ENCODE results near the gene CTTN. TPM values are rescaled to one million over a fixed set of nuclear protein-coding genes. Genes with fewer than 3 reads are reported as not detected.
"Not testable (repeated sequence)": the region's sequence is repeated elsewhere in the genome, so short reads cannot be mapped to it uniquely, and the experiment has no call there.

The CTTN gene
- total RNA-seq, 1 experiment from 2014 or later: 179 TPM

GRCh38 chr11:70381350-70381749, 17.0 kb upstream of the CTTN start:
- no peak for DNase-seq (ENCODE audit: low read depth)

DNA sequence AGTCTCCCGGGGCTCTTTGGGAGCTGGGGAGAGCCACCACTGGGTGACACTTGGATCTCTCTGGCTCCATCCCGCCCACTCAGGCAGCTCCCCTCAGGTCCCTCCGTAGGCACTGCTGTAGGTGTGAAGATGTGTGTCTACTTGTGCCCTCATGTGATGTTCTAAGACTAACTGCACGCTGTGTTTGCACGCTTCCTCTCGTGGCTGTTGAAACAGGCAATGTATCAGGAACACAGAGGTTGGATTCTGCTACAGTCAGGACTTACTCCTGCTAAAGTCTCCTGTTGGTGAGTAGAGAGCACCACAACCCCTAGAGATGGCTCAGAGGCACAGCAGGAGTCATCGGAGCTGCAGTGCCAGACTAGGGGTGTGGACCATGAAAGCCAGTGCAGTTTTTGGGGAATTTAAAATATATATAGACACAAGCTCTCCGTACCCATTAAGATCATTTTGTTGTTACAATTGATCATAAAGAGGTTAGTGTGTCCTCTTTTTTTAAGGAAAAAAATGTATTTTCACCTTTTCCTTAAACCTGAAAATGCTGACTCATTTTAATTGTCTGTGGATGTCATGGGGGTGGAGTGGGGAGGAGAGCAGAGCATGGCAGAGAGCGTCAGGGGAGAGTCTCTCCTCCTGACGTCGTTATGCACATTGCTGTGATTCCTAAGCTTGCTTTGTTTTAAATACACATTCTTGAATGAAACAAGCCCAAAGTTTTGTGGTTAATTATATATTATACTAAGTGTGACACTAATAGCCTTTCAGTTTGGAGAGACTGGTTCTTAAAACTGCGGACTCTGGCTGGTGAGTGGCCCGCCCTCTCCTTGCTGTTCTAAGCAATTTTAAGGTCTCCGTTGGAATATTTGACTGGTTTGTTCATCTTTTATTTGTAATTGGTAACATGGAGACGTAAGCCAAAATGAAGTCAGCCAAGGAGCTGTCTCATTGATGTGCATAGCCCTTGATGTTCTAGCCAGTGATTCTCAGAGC, 16.2 kb upstream of the CTTN start:
- DNase-seq (ENCODE audit: low read depth): no peak

DNA sequence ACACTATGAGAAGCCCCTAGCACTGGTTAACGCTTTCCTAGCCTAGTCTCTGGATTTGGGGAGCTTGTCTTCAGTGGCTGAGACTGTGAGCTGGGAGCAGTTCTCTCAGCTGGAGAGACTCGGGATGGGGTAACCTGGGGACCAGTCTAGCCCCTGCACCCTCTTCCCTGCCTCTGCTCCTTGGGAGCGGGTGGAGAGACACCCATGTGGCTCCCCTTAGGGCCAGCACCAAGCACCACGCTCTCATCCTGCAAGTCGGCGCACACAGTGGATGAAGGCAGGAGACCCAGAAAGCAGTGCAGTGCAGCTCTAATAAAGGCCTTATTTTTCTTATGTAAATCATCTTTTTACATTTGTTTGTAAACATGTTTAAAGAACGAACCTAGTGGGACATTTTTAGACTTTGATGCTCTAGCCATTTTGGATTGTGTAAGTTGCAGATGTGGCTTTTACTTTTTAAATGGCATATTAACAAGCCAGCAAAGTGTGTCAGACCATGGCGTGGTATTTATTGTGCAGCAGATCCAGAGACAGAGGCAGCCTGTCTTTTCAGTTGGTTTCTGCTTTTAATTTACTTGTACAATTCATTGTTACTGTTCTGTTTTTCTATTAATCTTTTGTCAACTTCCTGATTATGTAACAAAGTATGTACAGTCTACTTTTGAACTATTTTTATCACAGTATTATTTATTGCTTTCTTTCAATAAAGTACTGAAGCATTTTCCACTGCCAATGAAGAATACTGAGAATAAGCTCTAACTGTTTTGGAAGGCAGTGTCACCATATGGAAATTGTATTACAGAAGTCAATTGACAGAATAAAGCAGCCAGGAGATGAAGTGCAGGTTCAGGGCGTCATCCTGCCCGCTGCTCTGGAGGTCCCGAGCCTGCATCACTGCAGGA, 14.4 kb upstream of the CTTN start:
- DNase-seq (ENCODE audit: low read depth): no peak

- DNase-seq (ENCODE audit: low read depth): no peak
Observed at GRCh38 chr11:70384566-70385152, 13.7 kb upstream of the CTTN start.

GRCh38 chr11:70387564-70387963, 10.8 kb upstream of the CTTN start:
- DNase-seq (ENCODE audit: low read depth): no peak

GRCh38 chr11:70389201-70389600, 9.1 kb upstream of the CTTN start:
- no peak for DNase-seq (ENCODE audit: low read depth)

GRCh38 chr11:70390882-70391281, 7.4 kb upstream of the CTTN start:
- not testable (repeated sequence) for DNase-seq (ENCODE audit: low read depth)

- DNase-seq (ENCODE audit: low read depth): no peak
Observed at GRCh38 chr11:70394211-70394950, 3.9 kb upstream of the CTTN start.

DNA sequence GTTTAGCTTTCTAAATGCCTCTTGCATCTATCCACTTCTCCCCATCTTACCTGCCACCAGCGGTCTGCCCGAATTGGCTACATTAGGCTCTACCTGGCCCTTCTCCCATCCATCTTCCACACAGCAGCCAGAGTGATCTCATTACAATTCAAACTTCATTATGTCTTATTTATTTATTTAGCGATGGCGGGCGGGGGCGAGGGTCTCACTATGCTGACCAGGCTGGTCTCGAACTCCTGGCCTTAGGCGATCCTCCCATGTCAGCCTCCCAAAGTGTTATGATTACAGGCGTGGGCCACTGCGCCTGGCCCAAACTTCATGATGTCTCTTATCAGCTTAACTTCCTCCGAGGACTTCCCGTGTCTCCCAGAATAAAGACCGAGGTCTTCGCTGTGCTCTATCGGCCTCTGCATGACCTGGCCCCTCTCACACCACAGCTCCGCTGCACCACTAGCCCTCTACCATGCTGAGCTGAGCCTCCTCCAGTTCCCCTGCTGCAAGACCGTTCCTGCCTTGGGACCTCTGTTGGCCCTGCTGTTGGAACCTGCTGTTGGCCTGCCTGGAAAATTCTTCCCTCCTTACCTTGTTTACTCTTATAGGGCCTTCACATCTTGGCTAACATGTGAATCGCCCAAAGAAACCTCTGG, 870 bp upstream of the CTTN start:
- DNase-seq (ENCODE audit: low read depth): no peak

GRCh38 chr11:70398834-70399680, 728 bp downstream of the CTTN start:
- no peak for DNase-seq (ENCODE audit: low read depth)

DNA sequence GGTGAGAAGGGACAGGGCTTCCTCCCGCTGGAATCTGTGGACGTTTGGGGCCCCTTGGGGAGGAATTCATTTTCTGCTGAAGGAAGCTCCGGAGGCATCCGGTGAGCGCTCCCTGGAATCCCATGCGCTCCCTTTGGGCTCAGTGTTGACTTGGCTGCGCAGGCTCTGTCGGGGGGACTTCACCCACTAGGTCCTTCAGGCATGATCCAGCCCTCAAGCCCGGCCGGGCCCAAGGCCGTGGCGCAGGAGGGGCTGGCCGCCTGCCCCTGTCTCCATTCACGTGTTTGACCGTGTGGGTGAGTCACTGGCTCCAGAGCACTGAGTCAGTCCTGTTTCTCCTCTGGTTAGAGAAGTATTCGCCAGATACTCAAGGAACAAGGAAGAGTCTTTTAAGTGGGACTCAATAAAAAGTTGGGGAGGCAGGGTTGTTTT, 1.4 kb downstream of the CTTN start:
- DNase-seq (ENCODE audit: low read depth): peak; percentile 97

GRCh38 chr11:70400643-70401042, 2.3 kb downstream of the CTTN start:
- DNase-seq (ENCODE audit: low read depth): no peak

DNA sequence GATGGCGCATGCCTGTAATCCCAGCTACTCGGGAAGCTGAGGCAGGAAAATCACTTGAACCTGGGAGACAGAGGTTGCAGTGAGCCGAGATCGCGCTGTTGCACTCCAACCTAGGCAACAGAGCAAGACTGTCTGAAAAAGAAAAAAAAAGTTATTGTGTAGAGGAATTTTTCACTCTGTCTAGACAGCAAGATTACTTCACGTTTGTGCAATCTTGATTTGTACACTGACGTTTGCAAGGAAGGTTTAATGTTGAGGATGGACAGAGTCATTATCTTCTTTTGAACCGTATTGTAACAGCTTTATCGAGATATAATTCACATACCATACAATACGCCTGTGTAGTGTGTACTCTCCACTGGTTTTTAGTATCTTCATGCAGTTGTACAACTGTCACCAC, 3.7 kb downstream of the CTTN start:
- DNase-seq (ENCODE audit: low read depth): no peak

- no peak for DNase-seq (ENCODE audit: low read depth)
Observed at GRCh38 chr11:70402685-70403084, 4.4 kb downstream of the CTTN start.

- no peak for DNase-seq (ENCODE audit: low read depth)
Observed at GRCh38 chr11:70404244-70404643, 5.9 kb downstream of the CTTN start.

DNA sequence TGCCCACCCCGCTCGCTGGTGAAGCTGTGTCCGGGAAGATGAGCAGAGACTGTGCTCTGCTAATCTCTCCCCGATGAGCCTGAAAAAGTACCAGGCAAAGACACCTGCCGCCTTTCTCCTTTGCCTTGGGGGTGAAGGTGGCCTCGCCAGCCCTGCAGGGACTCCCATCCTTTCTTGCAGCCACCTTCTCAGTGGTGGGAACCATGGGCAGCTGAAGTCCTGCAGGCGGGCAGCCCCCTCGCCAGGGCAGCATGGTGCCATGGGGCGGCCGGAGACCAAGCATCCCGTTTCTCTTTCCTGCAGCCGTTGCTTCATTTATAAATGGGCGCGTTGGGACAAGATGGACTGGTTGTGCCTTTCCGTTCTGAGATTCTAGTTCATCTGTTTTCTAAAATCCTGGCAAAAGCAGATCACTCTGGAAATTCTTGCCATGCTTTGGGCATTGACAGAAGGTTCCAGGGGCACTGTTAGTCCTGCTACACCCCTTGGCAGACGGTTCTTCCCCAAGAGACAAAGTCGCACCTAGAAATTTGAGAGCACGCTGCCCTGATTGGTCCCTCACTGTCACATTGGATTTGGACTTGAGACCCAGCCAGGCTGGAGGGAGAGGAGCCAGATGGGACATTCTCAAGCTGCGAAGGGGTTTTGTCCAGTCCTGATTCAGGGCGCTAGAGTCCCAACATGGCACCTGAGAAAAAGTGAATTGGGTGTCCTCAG, 7.5 kb downstream of the CTTN start:
- DNase-seq (ENCODE audit: low read depth): no peak

DNA sequence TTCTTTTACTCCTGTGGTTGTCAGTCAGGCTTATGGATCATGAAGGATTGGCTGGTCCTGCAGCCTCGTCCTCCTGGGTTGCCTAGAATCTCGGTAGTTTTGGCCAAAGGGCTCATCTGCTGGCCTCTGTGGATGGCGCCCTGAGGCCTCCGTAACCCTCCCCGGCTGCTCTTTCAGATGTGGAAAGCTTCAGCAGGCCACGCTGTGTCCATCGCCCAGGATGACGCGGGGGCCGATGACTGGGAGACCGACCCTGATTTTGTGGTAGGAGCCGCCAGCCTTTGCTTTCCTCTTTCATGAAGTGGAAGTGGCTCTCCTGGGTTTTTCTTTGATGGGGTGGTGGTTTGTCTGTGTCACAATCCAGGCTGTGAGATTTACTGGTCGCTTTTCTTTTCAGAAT, 8.8 kb downstream of the CTTN start:
- DNase-seq (ENCODE audit: low read depth): no peak

- DNase-seq (ENCODE audit: low read depth): no peak
Observed at GRCh38 chr11:70407814-70408213, 9.5 kb downstream of the CTTN start.

- not testable (repeated sequence) for DNase-seq (ENCODE audit: low read depth)
Observed at GRCh38 chr11:70408326-70408725, 10.0 kb downstream of the CTTN start.

All from HT1080 (cell line).